GM21528 (cell line): ENCODE data around the gene ELMO1.

Experiments
- ATAC-seq: cut with Tn5 transposase; IDR thresholded peaks from one replicate; pipeline ENCODE4 v1.9.1; 2021; ENCODE audit warnings: mild to moderate bottlenecking, moderate library complexity; ENCODE audit not compliant: unreplicated experiment, low FRiP score

Gene ELMO1, protein sequence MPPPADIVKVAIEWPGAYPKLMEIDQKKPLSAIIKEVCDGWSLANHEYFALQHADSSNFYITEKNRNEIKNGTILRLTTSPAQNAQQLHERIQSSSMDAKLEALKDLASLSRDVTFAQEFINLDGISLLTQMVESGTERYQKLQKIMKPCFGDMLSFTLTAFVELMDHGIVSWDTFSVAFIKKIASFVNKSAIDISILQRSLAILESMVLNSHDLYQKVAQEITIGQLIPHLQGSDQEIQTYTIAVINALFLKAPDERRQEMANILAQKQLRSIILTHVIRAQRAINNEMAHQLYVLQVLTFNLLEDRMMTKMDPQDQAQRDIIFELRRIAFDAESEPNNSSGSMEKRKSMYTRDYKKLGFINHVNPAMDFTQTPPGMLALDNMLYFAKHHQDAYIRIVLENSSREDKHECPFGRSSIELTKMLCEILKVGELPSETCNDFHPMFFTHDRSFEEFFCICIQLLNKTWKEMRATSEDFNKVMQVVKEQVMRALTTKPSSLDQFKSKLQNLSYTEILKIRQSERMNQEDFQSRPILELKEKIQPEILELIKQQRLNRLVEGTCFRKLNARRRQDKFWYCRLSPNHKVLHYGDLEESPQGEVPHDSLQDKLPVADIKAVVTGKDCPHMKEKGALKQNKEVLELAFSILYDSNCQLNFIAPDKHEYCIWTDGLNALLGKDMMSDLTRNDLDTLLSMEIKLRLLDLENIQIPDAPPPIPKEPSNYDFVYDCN

DNA sequence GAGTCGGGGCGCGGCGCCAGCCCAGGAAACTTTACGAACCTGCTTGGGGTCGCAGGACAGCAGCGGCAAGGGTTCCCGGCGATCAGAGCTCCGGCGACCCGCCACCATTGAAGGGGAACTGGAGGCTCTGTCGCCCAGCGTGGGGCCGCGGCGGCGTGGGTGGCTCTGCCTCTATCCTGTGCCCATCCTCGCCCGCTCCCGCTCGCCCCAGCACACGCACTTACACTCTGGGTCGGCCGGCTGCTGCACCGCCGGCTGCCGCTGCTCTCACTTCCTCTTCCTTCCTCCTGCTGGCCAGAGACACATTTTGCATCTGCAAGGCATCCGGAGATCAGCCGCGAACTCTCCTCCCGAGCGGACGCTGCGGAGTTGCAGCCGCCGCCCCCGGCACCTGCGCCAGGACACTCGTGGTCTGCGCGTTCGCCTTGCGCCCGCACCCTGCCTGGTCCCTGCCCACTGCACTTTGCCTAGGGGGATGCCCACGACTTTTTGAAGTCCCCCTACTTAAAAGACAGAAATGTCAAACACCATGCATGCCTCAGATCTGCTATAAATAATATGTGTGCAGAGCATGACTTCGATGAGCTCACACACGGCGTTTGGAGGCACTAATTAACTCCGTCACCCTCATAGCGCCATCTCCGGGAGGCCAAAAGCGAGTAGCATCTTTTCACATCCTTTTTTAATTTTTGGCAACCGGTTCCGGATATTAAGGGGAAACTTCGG lies at the start of gene ELMO1:
Gene ELMO1, minus strand, starts transcription at position 229 of the 726 bp plus-strand sequence. CDS start 106,174 bp downstream, outside the sequence.
- peak; percentile 95 for ATAC-seq

DNA sequence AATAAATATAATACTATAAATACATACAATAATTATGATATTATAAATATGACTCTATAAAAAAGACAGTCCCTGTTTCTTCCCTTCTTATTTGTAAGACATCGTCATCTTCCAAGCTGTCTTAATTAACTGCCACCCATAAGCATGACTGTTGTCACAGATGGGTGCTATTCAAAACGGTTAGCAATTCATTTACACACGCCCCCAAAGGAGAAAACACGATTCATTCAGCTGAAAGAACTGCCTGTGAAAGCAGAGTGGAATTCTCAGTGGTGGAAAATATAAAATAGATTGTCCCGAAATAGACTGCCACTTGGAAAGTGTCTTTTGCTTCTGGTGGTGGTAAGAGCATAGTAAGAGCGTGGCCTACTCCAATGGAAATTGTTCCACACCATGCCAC lies 48.9 kb upstream of the ELMO1 start:
- ATAC-seq = no peak

DNA sequence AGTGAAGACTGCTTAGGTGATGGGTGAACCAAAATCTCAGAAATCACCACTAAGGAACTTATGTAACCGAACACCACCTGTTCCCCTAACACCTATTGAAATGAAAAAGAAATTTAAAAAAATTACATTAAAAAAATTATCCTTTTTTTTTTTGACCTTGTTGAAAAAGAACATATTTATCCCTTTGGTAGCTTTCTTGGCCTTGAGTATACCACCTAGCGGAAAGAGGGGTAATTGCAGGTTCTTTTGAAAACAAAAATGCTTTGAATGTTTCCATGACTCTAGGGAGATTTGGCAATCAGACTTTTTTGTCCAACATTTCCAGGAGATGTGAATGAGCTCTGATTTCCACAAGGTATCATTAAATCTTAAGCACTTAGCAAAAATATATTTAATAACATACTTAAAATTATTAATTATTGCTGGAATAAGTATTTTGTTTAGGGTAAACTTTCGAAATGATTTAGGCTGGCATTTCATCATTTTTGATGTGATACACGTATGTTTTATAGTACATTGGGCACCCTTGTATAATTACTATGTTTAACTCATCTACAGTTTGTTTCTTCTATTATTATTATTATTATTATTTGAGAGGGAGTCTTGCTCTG lies 47.0 kb upstream of the ELMO1 start:
- no peak for ATAC-seq

DNA sequence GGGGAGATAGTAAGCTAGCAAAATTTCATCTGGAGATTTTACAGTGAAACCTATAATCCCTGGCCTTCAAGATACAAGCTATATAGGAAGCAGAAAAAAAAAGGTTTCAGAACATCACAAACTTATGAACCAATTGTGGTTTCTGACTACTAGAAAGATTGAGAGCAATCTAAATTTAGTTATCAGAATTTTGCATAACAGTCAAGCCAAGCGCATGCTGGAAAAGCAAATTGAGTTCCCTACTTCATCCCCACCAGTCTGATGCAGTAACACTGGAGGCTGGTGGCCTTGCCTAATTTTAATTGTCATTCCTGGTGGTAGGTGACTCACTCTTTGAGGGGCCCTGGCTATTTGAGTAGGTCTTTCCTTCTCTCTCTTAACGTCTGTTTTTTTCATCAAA lies 46.3 kb upstream of the ELMO1 start:
- ATAC-seq = no peak

DNA sequence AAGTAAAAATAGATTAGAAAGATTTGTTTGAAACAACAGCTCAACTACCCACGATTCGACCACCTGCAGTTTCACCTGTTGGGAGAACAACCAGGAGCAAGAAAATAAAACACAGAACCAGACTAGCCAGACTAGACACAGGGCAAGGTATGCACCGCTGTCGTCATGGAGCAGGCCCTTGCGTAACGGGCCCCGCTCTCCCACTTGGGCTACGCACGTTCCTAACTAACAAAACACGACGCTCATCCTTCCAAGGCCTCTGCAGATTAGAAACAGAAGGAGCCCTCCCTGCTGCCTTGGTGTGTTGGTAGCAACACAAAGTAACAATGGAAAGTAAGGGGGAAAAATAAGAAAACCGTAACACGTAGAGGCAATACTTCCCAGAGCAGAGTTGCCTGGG lies 45.1 kb upstream of the ELMO1 start:
- ATAC-seq = no peak

DNA sequence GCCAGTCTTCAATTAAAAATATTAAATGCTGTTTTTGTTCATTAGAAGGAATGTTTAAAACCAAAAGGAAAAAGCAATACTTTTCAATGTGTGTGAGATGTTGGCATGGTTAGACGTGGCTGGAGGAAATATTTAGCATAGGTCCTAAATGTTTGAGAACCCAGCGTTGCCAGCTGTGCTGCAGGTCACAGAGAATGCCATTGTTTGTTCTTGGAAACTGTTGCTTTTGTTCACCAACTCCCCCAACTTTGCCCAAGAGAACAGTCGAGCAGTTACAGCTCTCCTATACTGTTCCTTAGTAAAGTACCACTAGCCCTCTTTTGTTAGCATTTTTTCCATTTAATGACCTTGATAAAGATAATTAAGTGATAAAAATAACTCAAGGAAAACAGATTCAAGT lies 44.5 kb upstream of the ELMO1 start:
- no peak for ATAC-seq

DNA sequence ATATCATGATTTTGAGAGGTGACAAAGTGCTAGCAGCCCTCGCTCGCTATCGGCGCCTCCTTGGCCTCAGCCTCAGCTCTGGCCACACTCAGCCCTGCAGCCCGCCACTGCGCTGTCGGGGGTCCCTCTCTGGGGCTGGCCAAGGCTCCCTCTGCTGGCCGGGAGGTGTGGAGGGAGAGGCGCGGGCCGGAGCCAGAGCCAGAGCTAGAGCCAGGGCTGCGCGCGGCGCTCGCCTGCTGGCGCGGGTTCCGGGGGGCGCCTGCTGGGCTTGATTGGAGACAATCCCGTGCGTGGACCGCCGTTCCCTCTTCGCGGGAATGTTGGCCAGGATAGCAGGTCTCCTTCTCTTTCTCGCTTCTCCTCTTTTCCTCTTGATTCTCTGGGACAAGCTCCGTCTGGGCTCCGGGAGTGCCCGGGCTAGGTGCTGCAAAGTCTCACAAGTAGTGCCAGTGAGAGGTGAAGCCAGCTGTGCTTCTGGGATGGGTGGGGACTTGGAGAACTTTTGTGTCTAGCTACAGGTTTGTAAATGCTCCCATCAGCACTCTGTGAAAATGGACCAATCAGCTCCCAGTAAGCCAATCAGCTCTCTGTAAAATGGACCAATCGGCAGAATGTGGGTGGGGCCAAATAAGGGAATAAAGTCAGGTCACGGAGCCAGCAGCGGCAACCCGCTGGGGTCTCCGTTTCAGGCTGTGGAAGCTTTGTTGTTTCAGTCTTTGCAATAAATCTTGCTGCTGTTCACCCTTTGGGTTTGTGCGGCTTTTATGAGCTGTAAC lies 43.4 kb upstream of the ELMO1 start:
- ATAC-seq = no peak

DNA sequence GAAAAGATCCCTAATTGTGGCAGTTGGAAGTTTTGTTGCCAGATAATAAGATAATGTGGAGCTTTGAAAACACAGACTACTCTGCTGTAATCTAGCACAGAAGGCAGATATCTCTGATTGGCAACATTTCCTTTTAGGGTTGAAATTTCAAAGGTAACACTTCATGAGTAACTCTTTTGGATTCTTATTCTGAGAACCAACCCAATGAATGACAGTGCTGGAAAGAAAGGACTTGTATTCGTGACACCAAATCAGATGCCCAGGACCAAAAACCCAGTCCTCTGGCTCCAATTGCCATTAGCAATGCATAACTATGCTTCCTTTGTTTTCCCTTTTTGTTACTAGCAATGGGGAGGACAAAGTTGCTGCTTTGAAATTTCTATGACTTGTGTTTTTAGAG lies 41.0 kb upstream of the ELMO1 start:
- no peak for ATAC-seq

DNA sequence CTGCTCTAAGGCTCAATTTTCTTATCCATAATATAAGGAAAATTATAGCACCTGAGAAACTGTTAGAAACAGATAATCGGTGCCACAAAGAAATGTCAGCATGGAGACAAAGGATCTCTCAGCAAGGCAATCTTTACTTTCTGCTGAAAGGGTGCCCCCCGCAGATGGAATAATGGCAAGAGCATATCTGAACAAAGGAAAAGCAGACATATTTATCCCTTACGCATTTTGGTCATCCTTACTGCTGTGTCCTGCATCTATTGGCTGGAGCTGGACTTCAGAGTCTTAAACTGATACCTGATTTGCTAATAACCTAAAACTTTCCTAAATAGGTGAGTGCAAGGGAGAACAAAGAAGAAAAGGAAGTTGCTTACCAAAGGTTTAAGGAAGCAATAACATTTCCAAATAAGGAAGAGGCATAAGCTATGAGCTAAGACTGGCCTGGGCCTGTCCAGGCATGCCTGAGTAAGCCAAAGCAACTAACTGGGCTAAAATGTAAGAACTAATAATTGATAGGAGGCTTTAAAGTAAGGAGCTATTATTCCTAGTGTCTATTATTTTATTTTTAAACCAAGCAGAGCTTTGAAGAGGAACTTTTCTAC lies 39.6 kb upstream of the ELMO1 start:
- no peak for ATAC-seq

DNA sequence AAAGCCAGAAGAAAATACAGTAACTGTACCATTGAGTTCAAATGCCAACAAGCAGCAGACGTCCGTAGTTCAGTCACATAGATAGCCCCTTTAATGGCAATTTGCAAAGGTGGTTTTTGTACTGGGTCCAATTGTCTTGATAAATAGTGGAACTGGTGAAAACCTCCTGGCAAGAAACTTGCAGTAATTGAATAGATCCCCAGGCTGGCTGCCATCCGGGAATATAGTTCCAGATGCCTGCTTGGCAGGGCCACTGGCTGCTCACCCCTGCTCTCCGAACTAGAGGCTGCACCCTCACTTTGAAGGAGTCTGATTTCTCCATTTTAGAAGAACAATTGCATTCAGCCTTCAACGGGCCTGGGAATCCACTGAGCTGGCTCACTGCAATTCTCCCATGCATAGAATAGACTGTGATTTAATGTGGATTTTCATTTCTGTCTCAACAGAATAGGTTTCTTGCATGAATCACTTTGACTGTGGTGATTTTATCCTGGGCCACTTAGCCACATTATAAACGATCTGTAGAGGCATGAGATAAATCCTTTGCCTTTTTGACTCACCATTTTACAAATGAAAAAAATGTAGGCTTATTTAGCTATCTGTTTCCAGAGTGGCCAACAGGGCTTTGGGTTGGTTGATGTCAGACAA lies 35.9 kb upstream of the ELMO1 start:
- no peak for ATAC-seq

DNA sequence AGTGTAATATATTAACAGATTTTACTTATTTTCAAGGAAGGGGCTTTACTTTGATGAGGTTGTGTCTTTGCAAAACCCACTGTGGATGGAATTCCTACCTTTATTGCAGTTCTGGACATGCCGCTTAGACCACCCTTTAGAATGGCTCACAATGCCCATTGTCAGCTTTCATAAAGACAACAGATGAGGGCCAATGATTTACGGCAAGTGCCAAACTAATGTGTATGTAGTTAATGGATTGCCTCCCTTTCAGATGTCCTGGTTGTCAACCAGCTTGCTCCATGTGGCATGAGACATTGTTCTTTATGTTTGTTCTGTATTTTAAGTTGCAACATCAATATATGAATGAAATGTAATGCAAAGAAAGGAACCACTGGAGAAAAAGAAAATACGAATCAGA lies 35.0 kb upstream of the ELMO1 start:
- no peak for ATAC-seq

DNA sequence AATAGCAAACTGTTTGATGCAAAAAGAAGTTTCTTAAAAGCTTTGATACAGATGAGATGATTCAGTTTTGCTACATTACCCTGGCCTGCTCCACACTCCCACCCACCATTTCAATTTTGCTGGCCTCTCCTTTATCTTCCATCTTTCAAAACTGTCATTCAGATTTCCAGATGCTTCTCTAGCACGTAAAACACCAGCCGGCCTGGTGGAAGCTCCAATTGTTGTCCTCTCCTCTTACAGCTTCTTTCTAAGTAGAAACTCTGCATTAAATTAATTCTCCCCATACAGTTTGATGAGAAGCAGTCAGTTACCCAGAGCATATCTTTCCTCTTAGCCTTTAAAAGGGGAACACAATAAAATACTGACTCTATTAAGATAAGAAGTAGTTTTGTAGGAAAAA lies 34.3 kb upstream of the ELMO1 start:
- ATAC-seq = no peak

DNA sequence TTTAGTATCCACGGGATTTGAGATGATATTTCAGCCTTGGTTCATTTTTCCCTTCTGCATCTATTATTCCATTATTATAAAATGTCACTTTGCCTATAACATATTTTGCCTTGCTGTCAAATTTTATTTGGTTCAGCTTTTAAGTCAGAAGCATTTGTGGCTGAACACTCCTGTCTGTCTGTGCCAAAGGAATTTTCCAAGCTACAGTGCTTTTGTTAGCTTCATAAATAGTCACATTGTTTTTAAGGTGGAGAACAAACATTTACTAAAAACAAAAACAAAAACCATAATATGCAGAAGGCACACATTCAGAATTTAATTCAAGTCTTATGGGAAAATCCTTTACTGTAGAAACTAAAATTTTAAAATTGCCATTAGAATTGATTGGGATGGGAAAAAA lies 33.8 kb upstream of the ELMO1 start:
- no peak for ATAC-seq

DNA sequence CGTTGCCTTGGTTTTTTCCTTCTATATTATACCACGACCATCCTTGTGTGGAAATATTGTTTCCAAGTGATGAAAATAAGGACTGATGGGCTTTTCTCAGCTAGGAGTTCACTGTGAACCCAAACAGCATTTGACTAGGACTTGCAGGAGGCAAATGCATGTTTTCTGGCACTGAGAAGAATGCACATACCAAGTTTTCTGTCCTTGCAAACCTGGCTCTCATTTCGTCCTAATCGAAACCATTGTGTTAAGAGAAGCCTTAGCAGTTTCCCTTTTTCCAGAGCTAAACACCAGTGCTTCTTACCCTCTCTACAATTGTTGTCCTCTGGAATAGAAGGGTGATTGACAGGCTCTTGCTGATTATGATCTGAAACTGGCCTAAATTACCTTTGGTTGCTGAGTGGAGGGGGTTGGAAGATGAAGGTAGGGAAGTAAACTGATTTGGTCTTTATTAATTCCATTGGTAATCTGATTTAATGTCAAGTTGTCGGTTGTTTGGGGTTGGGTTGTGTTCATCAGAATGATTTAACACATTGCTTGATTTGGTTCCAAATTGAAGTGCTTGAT lies 33.1 kb upstream of the ELMO1 start:
- no peak for ATAC-seq

DNA sequence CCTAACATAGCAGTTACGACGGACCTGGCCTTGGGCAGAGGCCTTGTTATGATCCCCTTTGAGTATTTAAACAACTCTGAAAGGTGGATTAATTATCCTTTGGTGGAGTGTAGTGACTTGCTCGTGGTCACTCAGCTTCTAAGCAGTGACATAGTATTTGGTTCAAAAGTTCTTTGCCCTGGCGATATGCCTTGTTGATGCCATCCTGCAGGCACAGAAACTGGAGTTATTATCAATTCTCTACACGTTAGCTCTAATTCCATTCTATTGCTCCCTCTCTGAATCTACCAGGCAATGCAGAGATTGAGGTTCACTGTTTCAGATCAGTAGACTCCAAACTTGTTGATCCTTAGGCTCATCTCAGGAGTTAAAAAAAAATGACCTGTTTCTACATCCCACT lies 32.5 kb upstream of the ELMO1 start:
- ATAC-seq = no peak

DNA sequence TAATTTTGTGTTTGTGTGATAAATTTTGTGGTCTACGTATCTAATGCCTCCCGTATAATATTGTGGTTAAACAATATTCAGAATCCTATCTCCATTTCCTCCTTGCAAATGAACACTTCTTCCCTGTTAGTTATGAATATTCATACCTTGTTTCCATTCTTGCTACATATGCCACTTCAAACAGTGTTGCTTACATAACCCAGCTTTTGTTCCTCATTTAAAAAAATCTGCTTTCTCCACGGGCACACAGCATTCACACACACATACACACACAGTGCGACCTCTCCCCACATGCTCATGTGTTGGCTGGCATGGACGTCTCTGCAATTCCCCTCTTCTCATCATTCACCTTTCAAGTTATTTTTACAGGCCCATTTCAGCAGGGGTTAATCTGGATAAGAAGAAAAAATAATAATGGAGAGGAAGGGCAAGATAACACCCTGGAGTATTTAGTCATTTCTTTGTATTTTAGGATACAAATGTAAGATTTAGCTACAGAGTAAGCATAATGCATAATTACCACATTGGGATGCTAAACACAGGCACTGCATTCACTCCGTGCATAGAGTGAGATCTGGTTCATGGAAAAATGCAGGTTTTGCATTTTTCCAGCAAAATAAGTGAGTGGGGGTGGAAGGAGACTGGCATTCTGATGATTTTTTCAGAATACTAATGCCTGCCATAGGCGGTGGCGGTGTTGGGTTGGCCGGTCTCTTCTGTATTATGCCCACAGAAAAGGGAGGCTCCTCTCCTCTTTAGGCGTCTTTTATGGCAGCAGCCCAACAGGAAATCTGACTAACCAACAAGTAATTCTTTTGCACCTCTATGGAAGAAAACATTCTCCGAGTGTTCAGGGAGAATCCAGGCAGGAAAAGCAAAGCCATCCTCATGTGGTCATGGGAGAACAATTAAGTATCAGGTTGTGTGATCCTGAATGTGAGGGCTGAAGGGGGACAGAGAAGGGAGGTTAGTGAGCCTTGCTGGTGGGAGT lies 31.7 kb upstream of the ELMO1 start:
- ATAC-seq = no peak

DNA sequence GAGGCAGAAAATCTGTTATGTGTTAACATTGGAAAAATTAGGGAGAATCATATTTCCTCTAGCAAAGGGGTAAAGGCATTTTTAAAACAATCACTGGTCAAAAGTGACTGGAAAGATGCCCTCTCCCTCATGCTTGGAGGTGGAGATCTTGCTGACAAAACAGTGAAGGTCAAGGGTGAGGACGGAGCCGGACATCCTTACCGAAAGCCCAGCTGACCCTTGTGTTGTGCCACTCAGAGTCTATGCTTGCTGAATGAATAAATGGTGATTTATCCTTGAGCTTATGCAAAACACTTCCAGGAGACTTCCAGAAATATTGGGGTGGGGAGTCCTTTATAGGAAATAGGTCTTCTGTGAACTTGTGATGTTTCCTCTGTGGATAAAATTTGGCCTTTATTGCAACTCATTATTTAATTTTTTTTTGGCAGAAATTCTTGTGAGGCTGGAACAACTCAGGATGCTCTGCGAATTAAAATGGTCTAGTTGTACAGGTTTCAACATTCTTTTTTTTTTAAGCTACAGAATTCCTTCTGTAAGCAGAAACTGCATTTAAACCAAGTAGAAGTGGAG lies 28.3 kb upstream of the ELMO1 start:
- ATAC-seq = no peak
